ENCODE measurements around the gene PTPRG. TPM values are rescaled to one million over a fixed set of nuclear protein-coding genes. Genes with fewer than 3 reads are reported as not detected.

Gene PTPRG
- total and polyA plus RNA-seq, 2 donors (not counting 3 experiments of a cell fraction or from before 2014, with no cell fraction given), result 8.9 to 39.1 TPM

DNA sequence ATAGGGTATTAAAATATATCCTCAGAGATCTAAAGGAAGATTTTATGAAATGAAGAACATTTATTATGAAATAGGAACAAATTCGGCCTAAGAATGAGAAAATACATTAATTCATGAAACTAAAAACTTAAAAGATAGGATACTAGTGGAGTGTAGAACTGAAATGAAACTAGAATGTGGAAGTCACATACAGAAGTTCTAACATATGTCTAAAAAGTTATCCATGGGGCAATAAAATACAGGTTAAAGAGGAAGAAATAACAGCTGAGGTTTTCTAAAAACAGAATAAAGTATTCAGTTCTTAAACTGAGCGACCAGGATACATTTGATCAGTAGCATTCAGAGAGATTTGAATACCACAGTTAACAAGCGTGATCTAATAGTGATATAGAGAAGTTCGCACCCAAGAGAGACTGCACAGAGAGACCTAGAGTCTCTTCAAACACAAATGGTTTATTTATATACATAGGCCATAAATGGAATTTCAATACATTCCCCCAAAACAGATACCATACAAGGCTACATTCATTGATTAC is 726.1 kb downstream of the PTPRG start:
- ChIA-PET POLR2A (no interaction called here), CTCF (no interaction called here)
- Histone ChIP-seq H3K27ac (ENCODE audit: insufficient read depth, low read depth, low read length) (no peak overlapping the region), H2AFZ (ENCODE audit: low read depth, low read length) (no peak overlapping the region), H3K9ac (replicated peaks; ENCODE audit: extremely low read depth, insufficient read depth, low read length) (no peak overlapping the region), H3K9me1 (replicated peaks; ENCODE audit: control insufficient read depth, extremely low read depth, insufficient read depth, low read length) (no peaks in the 10 kb centered on the region), H3K4me1 (ENCODE audit: control insufficient read depth, extremely low read depth, insufficient read depth, low read length) (no peaks in the 10 kb centered on the region), H4K20me1 (replicated peaks; ENCODE audit: control insufficient read depth, extremely low read depth, insufficient read depth, low read length) (no peaks in the 10 kb centered on the region), H3K4me3 (replicated peaks in 1 of 3; ENCODE audit: insufficient read depth in 1 of 3, low read depth in 1 of 3, low read length in 3 of 3) (no peak overlapping the region), H3K27me3 (ENCODE audit: control insufficient read depth in 2 of 2, insufficient read depth in 2 of 2, low read length in 2 of 2) (no peaks in the 10 kb centered on the region), H3K36me3 (ENCODE audit: control insufficient read depth in 2 of 2, extremely low read depth in 1 of 2, insufficient read depth in 2 of 2, low read length in 2 of 2) (no peaks in the 10 kb centered on the region), H3K79me2 (ENCODE audit: control insufficient read depth, insufficient read depth, low read length) (no peaks in the 10 kb centered on the region), H3K4me2 (ENCODE audit: insufficient read depth, low read length) (no peak overlapping the region), H3K9me3 (replicated peaks; ENCODE audit: control insufficient read depth, insufficient read depth, low read length) (no peaks in the 10 kb centered on the region)
- intact Hi-C loops (cut with micrococcal nuclease), result no loop called here
- TF ChIP-seq MYC (IDR thresholded peaks at IDR 0.05; ENCODE audit: low read depth, low read length), result no peak
- TF ChIP-seq, protein P1, sequence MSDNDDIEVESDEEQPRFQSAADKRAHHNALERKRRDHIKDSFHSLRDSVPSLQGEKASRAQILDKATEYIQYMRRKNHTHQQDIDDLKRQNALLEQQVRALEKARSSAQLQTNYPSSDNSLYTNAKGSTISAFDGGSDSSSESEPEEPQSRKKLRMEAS (IDR thresholded peaks at IDR 0.05; ENCODE audit: insufficient read depth, insufficient read length), result no peak
- no peak for TF ChIP-seq EZH2 (IDR thresholded peaks at IDR 0.05; ENCODE audit: borderline replicate concordance, low read depth, low read length, severe bottlenecking)
- TF ChIP-seq FOS (IDR thresholded peaks at IDR 0.05; ENCODE audit: borderline replicate concordance, insufficient read depth, low read length), result no peak
- TF ChIP-seq POLR2AphosphoS5 (IDR thresholded peaks at IDR 0.05; ENCODE audit: insufficient read depth, low read depth, low read length), result no peak
- no peak for TF ChIP-seq POLR2A (IDR thresholded peaks at IDR 0.05; ENCODE audit: low read depth, low read length)
- TF ChIP-seq, protein P2, sequence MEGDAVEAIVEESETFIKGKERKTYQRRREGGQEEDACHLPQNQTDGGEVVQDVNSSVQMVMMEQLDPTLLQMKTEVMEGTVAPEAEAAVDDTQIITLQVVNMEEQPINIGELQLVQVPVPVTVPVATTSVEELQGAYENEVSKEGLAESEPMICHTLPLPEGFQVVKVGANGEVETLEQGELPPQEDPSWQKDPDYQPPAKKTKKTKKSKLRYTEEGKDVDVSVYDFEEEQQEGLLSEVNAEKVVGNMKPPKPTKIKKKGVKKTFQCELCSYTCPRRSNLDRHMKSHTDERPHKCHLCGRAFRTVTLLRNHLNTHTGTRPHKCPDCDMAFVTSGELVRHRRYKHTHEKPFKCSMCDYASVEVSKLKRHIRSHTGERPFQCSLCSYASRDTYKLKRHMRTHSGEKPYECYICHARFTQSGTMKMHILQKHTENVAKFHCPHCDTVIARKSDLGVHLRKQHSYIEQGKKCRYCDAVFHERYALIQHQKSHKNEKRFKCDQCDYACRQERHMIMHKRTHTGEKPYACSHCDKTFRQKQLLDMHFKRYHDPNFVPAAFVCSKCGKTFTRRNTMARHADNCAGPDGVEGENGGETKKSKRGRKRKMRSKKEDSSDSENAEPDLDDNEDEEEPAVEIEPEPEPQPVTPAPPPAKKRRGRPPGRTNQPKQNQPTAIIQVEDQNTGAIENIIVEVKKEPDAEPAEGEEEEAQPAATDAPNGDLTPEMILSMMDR (IDR thresholded peaks at IDR 0.05; ENCODE audit: extremely low read depth in 1 of 2, insufficient read depth in 1 of 2, low read depth in 1 of 2, low read length in 2 of 2), result no peak
- TF ChIP-seq GATA2 (IDR thresholded peaks at IDR 0.05; ENCODE audit: insufficient read depth, insufficient read length, low read depth, low read length), result no peak
- TF ChIP-seq JUN (IDR thresholded peaks at IDR 0.05; ENCODE audit: borderline replicate concordance, insufficient read depth, insufficient read length, low read depth), result no peak
- FAIRE-seq (no peak), DNase-seq (ENCODE audit: low read depth, low spot score) (no peak)
- dilution Hi-C loops (cut with MboI; ENCODE audit: extremely low pct_ligation_motif_present, low sequenced_read_pairs), result no loop called here
- no TSS peak for BruUV-seq (replicated peaks)
